NCI-H2081 (cell line): ENCODE data around the gene STMND1.
A peak's percentile ranks its signal among the peaks of the same experiment; 100 is the strongest.

Experiments
- DNase-seq, 2 experiments: peaks; one replicate each; lab custom pipeline; 2025; lab: John Stamatoyannopoulos, UW

Gene STMND1

GRCh38 chr6:17098538-17098937 lies 3.3 kb upstream of the STMND1 start:
- DNase-seq = no peak

DNA sequence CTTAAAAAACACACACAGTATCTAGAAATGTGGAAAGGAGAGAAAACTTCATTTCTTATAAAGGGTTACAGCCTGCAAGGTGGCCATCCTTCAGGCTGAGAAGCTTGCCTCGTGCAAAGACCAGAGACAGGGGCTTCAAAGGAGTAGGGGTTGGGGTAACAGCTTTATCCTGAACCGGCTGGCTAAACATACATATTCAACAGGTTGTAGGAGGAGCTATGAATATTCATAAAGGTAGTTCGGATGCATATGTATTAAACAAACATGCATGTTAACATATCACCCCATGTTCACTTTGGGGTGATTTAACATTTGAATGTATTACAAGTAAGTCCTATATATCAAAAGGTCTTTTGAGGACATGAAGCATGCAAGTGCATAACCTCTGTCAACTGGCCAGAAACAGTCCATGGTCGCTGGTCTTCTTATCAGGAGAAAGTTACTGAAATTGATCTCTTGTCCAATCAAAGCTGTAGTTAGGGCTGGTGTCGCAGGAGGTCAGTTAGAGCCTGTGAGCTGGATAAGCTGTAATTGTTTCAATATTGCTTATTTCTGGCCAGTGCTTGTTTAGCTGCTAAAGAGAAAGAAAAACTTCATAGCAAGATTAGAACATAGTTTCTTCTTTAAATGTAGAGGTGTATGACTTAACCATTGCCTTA lies 2.3 kb upstream of the STMND1 start:
- DNase-seq = no peak

DNA sequence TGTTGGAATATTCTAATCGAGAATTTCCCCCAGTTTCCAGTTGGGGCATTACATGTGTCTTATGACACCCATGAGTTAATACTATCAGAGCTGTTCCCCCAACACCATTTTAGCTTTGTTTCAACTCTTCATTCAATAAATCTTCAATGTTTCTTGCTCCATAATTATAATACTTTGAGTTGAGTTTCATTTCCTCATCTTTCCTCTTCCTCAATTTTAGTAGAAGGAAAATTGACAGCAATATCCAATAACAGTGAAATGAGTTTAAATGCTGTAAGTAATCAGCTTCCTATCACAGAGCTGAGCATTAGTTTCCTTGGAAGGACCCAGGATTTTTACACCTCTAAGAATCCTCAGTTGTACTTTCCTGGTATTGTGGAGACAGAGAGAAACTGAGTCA lies 1.0 kb upstream of the STMND1 start:
- DNase-seq = no peak

DNA sequence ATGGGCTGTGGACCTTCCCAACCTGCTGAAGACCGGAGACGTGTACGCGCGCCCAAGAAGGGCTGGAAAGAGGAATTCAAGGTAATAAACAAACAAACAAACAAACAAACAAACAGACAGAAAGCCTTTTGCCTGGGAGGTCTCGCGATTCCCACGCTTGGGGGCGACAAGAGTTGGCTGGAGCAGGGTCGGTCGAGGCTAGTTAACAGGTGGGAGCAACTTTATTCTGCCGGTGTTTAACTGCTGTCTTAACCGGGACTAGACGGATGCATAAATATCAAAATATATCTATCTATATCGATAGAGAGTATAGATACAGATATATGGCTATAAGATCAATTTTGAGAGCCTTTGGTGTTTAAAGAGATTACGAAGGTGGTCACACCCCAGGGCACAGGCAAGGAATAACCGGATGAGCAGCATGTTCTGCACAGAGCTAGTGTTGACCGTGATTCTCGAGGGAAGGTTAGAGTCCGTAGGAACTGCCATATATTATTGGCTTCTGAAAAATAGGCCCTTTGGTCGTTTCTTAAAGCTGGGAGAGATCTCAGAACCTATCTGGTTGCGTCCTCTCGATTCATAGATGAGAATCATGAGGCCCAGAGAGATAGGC lies 514 bp downstream of the STMND1 start:
- DNase-seq = no peak

GRCh38 chr6:17103715-17104114 lies 1.9 kb downstream of the STMND1 start:
- no peak for DNase-seq

- DNase-seq = no peak
These were observed 6.0 kb downstream of the STMND1 start for GRCh38 chr6:17107863-17108262.

DNA sequence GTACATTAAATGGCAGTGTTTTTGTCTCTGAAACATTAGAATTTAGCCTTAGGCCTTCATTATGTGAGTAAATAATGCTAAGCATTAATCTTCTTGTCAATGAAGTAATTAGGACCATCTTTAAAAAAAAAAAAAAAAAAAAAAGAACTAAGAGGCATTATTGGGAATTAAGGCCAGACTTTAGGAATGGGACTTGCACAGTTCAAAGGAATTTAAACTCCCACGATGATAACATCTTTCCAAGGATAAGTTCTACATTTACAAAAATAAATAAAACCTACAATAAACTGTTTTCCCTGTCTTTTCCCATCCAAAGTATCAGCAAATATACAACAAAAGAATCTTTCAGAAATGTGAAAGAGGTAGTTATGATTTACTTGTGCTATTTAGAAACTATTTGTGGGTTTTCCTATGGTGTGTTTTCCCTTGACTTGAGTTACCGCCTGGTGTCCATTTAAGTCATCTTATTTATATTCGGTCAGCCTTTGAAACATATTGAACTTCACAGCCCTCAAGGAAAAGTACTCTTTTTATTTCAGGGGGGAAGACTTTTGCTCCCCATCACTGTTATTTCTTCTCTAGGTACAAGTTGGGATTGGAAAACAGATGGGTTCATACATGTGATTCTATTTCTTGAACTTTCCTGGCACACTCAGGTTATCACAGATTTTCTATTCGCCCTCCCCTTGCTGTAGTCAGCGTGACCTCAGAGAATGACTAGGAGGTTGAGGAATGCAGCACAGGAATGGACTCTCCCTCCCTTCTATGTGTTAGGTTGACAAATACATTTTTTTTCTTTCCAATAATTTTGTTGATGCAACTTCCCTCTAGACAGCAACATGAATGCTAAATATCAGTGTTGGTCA lies 13.6 kb downstream of the STMND1 start:
- DNase-seq = no peak

- no peak for DNase-seq
These were observed 14.2 kb downstream of the STMND1 start for GRCh38 chr6:17116117-17116440.

GRCh38 chr6:17120019-17120418 lies 18.2 kb downstream of the STMND1 start:
- DNase-seq = no peak

- DNase-seq = no peak
These were observed 23.6 kb downstream of the STMND1 start for GRCh38 chr6:17125407-17125806.

DNA sequence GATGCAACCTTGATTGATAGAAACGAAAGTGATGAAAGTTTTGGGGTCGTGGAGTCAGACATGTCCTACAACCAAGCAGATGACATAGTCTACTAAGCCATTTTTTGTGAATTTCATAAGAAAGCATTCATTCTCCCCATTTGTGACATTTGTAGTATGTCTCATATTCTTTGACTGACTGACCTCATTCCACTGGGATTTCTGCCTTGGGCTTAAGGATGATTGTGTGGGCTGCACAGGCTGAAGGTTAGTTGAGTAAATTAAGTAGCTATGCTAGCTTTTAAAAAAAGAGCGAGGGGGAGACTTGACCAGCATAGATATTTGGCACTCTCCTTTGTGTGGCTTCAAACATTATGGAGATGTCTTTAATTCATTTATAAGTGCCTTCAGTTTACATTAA lies 28.9 kb downstream of the STMND1 start:
- no peak for DNase-seq

DNA sequence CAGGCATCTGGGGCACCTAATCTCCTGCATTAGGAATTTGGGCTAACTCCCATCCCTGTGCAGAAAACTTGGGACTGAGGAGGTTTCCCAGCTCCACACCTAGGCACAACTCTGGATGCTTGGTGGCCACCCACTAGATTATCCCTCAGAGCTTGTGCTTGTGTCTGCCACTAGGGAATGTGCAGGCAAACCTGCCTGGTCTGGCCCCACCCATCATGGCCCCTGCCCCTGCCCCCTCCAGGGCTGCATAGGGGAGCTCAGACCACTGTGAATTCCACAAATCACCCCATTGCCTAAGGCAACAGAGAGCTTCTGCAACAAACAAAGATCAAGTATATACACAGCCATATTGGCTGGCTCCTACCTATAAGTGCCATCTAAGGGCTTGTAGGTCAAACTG lies 31.1 kb downstream of the STMND1 start:
- DNase-seq = no peak

DNA sequence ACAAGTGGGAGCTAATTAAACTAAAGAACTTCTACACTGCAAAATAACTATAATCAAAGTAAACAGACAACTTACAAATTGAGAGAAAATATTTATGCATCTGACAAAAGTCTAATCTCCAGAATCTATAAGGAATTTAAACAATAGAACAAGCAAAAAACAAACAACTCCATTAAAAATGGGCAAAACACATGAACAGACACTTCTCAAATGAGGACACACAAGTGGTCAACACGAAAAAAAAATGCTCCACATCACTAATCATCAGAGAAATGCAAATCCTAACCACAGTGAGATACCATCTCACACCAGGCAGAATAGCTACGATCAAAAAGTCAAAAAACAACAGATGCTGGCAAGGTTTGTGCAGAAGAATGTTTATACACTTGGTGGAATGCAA lies 36.2 kb downstream of the STMND1 start:
- DNase-seq = no peak

- DNase-seq = no peak
These were observed 42.2 kb downstream of the STMND1 start for GRCh38 chr6:17144016-17144415.

DNA sequence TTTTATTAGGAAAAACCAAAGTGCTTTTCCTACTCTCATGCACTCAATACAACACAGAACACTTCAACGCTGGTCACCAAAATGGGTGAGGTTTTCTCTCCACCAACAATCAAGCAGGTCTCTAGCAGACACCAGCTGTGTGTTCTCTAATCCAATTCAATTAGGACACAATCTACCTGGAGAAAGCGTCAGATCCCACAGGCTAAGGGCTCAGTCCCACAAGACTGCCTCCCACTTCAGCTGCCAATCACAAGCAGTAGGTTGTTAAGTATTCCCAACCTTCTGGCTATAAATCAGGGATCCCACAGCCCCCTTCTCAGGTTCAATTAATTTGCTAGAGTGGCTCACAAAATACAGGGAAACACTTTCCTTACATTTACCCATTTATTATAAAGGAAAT lies 47.7 kb downstream of the STMND1 start:
- DNase-seq = no peak

DNA sequence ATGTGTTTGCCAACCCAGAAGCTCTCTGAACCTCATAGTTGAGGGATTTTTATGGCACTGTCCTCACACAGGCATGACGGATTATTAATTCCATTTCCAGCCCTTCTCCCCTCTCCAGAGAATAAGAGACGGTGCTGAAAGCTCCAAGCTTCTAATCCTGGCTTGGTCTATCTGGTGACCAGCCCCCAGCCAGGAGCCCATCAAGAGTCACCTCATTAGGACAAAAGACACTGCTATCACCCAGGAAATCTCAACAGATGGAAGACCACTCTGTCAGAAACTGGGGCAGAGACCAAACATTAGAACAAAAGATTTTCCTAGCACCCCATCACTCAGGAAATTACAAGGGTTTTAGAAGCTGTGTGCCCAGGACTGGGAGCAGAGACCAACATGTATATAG lies 48.2 kb downstream of the STMND1 start:
- DNase-seq = no peak

- no peak for DNase-seq
These were observed 50.0 kb downstream of the STMND1 start for GRCh38 chr6:17151888-17152287.

GRCh38 chr6:17152703-17153102 lies 50.9 kb downstream of the STMND1 start:
- no peak for DNase-seq

DNA sequence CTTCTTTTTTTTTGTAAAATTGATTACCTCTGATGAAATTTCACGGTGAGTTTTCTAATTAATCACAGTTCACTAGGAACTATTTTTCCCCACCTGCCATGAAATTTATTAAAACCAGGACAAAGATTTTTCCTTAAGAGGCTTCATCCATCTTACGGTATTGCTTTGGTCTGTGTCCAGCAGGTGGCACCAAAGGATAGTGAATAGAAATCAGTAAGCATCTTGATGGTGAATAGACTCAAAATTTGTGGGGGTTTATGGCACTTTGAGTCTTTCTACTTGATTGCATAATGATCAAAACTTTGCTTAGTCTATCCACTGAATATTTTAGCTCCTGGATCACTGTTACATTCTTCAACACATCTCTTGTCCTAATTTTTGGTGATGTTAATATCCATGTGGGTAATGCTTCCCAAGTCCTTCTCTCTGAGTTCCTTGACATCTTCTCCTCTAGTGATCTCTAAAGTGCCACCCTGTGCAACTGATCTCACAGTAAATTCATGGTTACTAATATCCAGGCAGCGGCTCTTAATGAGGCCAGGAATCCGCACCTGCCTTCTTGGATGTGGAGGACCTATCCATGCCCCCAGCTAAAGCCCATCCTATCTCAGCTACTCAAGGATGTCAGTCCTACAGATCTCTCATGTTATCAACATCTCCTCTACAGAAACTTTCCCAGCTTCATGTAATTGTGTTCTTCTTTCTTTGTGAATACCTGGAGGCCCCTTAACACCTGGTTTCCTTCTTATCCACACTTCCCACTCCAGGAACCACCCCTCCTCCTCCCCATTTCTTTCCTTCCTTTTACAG lies 54.5 kb downstream of the STMND1 start:
- DNase-seq = peak; percentile 74 to 75

DNA sequence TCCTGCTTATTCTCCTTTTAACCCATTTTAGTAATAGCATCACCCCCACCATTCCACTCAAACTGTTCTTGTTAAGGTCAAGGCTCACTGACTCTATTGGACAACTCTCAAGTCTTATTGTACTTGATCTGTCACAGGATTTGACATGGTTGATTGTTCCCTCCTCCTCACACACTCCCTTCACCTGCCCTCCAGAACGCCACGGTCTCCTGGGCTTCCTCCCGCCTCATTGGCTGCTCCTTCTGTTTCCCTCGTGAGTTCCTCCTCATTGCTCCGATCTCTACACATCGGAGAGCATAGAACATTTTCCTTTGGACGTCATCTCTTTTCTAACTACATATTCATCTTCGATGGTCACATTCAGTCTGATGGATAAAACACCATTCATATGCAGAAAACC lies 55.1 kb downstream of the STMND1 start:
- DNase-seq = no peak

GRCh38 chr6:17157617-17158016 lies 55.8 kb downstream of the STMND1 start:
- DNase-seq = no peak

DNA sequence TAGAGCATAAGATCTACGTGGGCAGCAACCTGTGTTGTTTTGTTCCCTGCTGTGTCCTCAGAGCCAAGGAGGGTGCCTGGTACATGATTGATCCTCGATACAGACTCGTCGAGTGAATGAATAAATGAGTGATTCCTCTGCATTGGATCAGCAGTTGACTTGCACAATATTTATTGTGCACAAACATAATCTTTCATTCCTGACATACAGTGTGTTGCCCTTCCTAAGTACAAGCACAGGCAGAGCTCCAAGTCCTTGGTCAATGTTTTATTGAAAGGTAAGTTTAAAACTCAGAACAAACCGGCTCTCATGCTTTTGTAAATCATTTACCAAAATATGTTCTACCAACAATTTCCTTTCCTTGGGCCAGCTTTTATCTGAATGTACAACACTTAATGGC lies 57.4 kb downstream of the STMND1 start:
- no peak for DNase-seq

- DNase-seq = no peak
These were observed 59.2 kb downstream of the STMND1 start for GRCh38 chr6:17161076-17161475.
